B cell (primary cell): ENCODE results near the gene CRIM1. TPM values are rescaled to one million over a fixed set of nuclear protein-coding genes. Genes with fewer than 3 reads are reported as not detected.

ENCODE experiments used
- ATAC-seq: fragments of 200-7000 bp; cut with Tn5 transposase; one replicate; pipeline ENCODE4 v1.10.0; 2021; ENCODE audit warnings: low read depth, mild to moderate bottlenecking, moderate number of reproducible peaks, moderate library complexity
- CTCF ChIA-PET: fragments of 350-600 bp; sonication (Branson Sonifier 250); formaldehyde crosslinking; loops from one replicate; lab custom pipeline; 2021; ENCODE audit warnings: antibody characterized with exemption, inconsistent platforms; lab: Charles Lee
- POLR2A ChIA-PET: fragments of 350-600 bp; sonication (Branson Sonifier 250); formaldehyde crosslinking; loops from one replicate; lab custom pipeline; 2021; ENCODE audit warnings: antibody characterized with exemption; lab: Charles Lee
- DNase-seq: peaks from one replicate; pipeline ENCODE4 v3.0.0; 2013
- H2AFZ ChIP-seq: 2 replicates; pipeline ENCODE4 v1.6.1; 2012; ENCODE audit warnings: mild to moderate bottlenecking, low read depth, low read length; ENCODE audit not compliant: insufficient read depth, poor library complexity, severe bottlenecking
- H3K27ac ChIP-seq, 2 donors: 1 replicate in 1 of 2; 2 replicates in 1 of 2; pipeline ENCODE4 v1.5.1; 2012 to 2013; ENCODE audit warnings: low read length in 2 of 2, mild to moderate bottlenecking in 2 of 2, moderate library complexity in 1 of 2
- H3K27me3 ChIP-seq, 4 experiments: fragments of 200-600 bp in 1 of 4; sonication (generic) in 1 of 4; replicated peaks in 1 of 4; 1 replicate in 2 of 4; 2 replicates in 2 of 4; pipeline versions ENCODE4 v1.6.1 to v1.7.0; 2013 to 2016; ENCODE audit warnings: low read length in 3 of 4, mild to moderate bottlenecking in 2 of 4, mixed read lengths in 1 of 4, moderate library complexity in 1 of 4; ENCODE audit not compliant: insufficient read depth in 4 of 4, control insufficient read depth in 3 of 4; ENCODE audit errors: control extremely low read depth in 1 of 4
- H3K36me3 ChIP-seq, 2 experiments: replicated peaks in 1 of 2; 1 replicate in 1 of 2; 2 replicates in 1 of 2; pipeline versions ENCODE4 v1.6.1 to v1.7.1; 2013; ENCODE audit warnings: low read length in 1 of 2; ENCODE audit not compliant: insufficient read depth in 2 of 2, control insufficient read depth in 1 of 2; ENCODE audit errors: control extremely low read depth in 1 of 2, extremely low read depth in 1 of 2
- H3K4me1 ChIP-seq, 2 donors: fragments of 200-600 bp in 1 of 2; sonication (generic) in 1 of 2; 1 replicate in 1 of 2; 2 replicates in 1 of 2; pipeline versions ENCODE4 v1.5.1 to v1.6.1; 2013 to 2017; ENCODE audit warnings: low read length in 2 of 2; ENCODE audit not compliant: control insufficient read depth in 2 of 2, insufficient read depth in 2 of 2
- H3K4me2 ChIP-seq: replicated peaks from 2 replicates; pipeline ENCODE3; 2012; ENCODE audit warnings: mild to moderate bottlenecking, low read depth, low read length; ENCODE audit not compliant: poor library complexity, severe bottlenecking
- H3K4me3 ChIP-seq, 5 experiments: fragments of 200-600 bp in 1 of 5; sonication (generic) in 1 of 5; 1 replicate in 3 of 5; 2 replicates in 2 of 5; pipeline versions ENCODE4 v1.5.1 to v1.7.0; 2011 to 2016; ENCODE audit warnings: low read length in 4 of 5, mild to moderate bottlenecking in 4 of 5, low read depth in 2 of 5, control low read depth in 1 of 5, moderate library complexity in 1 of 5; ENCODE audit not compliant: insufficient read depth in 1 of 5; ENCODE audit errors: control extremely low read depth in 1 of 5, extremely low read depth in 1 of 5
- H3K79me2 ChIP-seq: fragments of 200-600 bp; sonication (generic); one replicate; pipeline ENCODE4 v1.6.0; 2016; ENCODE audit warnings: low read length; ENCODE audit not compliant: control insufficient read depth, insufficient read depth
- H3K9ac ChIP-seq: fragments of 200-600 bp; sonication (generic); 2 replicates; pipeline ENCODE4 v1.6.1; 2017; ENCODE audit warnings: mild to moderate bottlenecking, low read length, moderate library complexity
- H3K9me3 ChIP-seq, 3 donors: one replicate each; pipeline versions ENCODE4 v1.6.1 to v1.7.1; 2013; ENCODE audit warnings: low read length in 2 of 3; ENCODE audit not compliant: control insufficient read depth in 2 of 3, insufficient read depth in 1 of 3; ENCODE audit errors: control extremely low read depth in 1 of 3
- H4K20me1 ChIP-seq: 2 replicates; pipeline ENCODE4 v1.6.0; 2012; ENCODE audit warnings: mild to moderate bottlenecking, low read length; ENCODE audit not compliant: insufficient read depth, control insufficient read depth, poor library complexity, severe bottlenecking
- H3K27ac Mint-ChIP-seq: one replicate; pipeline ENCODE4 v1.8.0; 2021; ENCODE audit warnings: mixed read lengths
- H3K27me3 Mint-ChIP-seq: one replicate; pipeline ENCODE4 v1.8.0; 2021; ENCODE audit warnings: mixed read lengths
- H3K4me1 Mint-ChIP-seq: one replicate; pipeline ENCODE4 v1.8.0; 2021; ENCODE audit warnings: mixed read lengths
- H3K4me3 Mint-ChIP-seq: one replicate; pipeline ENCODE4 v1.8.0; 2021; ENCODE audit warnings: mixed read lengths
- H3K9me3 Mint-ChIP-seq: one replicate; pipeline ENCODE4 v1.8.0; 2022; ENCODE audit warnings: mixed read lengths; ENCODE audit not compliant: insufficient read depth
- CTCF ChIP-seq: fragments of 200-600 bp; IDR thresholded peaks from one replicate; pipeline ENCODE4 v1.8.0; 2022; ENCODE audit warnings: antibody characterized with exemption, mild to moderate bottlenecking
- EZH2 ChIP-seq: IDR thresholded peaks from 2 replicates; pipeline ENCODE4 v1.6.1; 2012; ENCODE audit warnings: borderline replicate concordance, low read depth, mild to moderate bottlenecking, moderate library complexity, low read length; ENCODE audit not compliant: insufficient read depth, poor library complexity, severe bottlenecking
- WGBS: methylation state at CpG from one replicate; pipeline ENCODE4 v1.1.5; 2013; ENCODE audit warnings: missing lambda C conversion rate; ENCODE audit not compliant: insufficient coverage; 5-methylcytosine and 5-hydroxymethylcytosine counted together
- intact Hi-C: fragments of 100-400 bp; cut with micrococcal nuclease; formaldehyde crosslinking; loops from one replicate; pipeline ENCODE4 v1.10.0; 2022
- polyA plus RNA-seq: library from polyadenylated mRNA; depleted of rRNA; stranded (reverse); fragments of >200 nt; gene quantifications from 2 replicates; pipeline ENCODE4 v1.2.3, GENCODE V29; 2012
- total RNA-seq, 2 donors: library from RNA; stranded (reverse); fragments of 120-200 nt in 1 of 2; gene quantifications; 1 replicate in 1 of 2; 2 replicates in 1 of 2; pipeline versions ENCODE4 v1.2.3 to v1.2.4, GENCODE V29; 2013 to 2022

The CRIM1 gene
- total and polyA plus RNA-seq, 2 donors (not counting 1 experiment from before 2014, with no cell fraction given): 1.3 to 5.0 TPM

DNA sequence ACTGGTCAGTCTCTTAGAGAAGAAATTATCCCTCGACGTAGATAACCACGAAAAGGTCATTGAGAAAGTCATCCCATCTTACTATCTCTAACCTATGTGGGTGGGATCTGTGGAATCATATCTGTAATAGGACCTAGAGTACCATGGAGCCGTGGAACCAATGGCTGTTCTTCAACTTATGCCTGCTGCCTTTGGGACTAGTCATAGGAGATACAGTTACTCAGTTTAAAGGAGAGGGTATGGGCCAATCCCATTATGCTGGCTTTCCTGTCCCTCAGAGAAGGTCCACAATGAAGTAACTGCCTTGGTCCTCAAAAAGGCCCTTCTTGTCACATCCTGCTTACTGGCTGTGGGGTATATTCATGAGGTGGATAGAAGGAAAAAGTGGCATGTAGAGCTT, 164.9 kb downstream of the CRIM1 start:
- ChIA-PET POLR2A (no interaction called here), CTCF (no interaction called here)
- no peaks in the 10 kb centered on the region for H3K27me3 ChIP-seq
- H4K20me1 ChIP-seq: no peaks in the 10 kb centered on the region
- Mint-ChIP-seq H3K27ac (no peak overlapping the region), H3K9me3 (no peaks in the 10 kb centered on the region), H3K27me3 (no peaks in the 10 kb centered on the region), H3K4me3 (no peak overlapping the region), H3K4me1 (no peaks in the 10 kb centered on the region)
- no peaks in the 10 kb centered on the region for H3K9me3 ChIP-seq
- 100% methylated on average over 1 of the region's 4 CpGs for WGBS
- no peak for DNase-seq
- intact Hi-C loops: no loop called here
- peaks cover 0 to 9% of the 10 kb centered on the region in 2 experiments for H3K36me3 ChIP-seq
- H3K4me1 ChIP-seq: no peaks in the 10 kb centered on the region
- H2AFZ ChIP-seq: no peak overlapping the region
- TF ChIP-seq EZH2: no peak
- no peak for TF ChIP-seq CTCF
- H3K79me2 ChIP-seq: no peaks in the 10 kb centered on the region
- no peak overlapping the region for H3K4me3 ChIP-seq
- no peak for ATAC-seq
- no peak overlapping the region for H3K9ac ChIP-seq
- no peak overlapping the region for H3K27ac ChIP-seq
- no peak overlapping the region for H3K4me2 ChIP-seq

DNA sequence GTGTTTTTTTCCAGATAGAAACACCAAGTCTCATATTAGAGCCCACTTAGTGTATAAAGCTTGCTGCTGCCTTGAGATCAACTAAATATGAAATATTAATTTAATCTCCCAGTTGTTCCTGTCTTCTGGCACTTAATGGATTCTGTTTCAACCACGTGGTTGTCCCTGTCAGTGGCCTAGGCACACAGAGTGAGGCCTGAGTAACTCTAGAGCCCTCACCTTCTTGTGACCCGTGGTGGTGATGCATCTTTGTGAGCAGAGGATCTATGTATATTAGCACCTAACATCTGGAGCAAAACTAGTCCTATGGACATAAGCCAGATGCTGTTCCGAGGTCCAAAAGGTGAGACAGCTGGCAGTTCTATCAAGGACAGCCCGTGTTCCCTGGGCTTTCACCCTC, 167.6 kb downstream of the CRIM1 start:
- no peak overlapping the region for H3K4me3 ChIP-seq
- H4K20me1 ChIP-seq: no peaks in the 10 kb centered on the region
- peaks cover 0 to 9% of the 10 kb centered on the region in 2 experiments for H3K36me3 ChIP-seq
- no peaks in the 10 kb centered on the region for H3K4me1 Mint-ChIP-seq
- TF ChIP-seq EZH2 (no peak), CTCF (no peak)
- CTCF ChIA-PET: interaction anchor here (0.9 kb wide), 1 partner anchor 45 kb away, joined by 3 read pairs; no protein-coding TSS in a partner anchor
- no peaks in the 10 kb centered on the region for H3K9me3 ChIP-seq
- no peaks in the 10 kb centered on the region for H3K9me3 Mint-ChIP-seq
- H3K27me3 Mint-ChIP-seq: no peaks in the 10 kb centered on the region
- H2AFZ ChIP-seq: no peak overlapping the region
- 84% methylated on average over 2 of the region's 4 CpGs for WGBS
- no peak overlapping the region for H3K27ac Mint-ChIP-seq
- DNase-seq (no peak), ATAC-seq (no peak)
- no peak overlapping the region for H3K9ac ChIP-seq
- POLR2A ChIA-PET: no interaction called here
- no peak overlapping the region for H3K4me2 ChIP-seq
- no peak overlapping the region for H3K27ac ChIP-seq
- H3K4me3 Mint-ChIP-seq: no peak overlapping the region
- H3K79me2 ChIP-seq: no peaks in the 10 kb centered on the region
- intact Hi-C loops: no loop called here
- no peaks in the 10 kb centered on the region for H3K4me1 ChIP-seq
- H3K27me3 ChIP-seq: no peaks in the 10 kb centered on the region
